ENCODE data around the gene SPCS1. TPM values are rescaled to one million over a fixed set of nuclear protein-coding genes. Genes with fewer than 3 reads are reported as not detected.

Gene SPCS1
- total RNA-seq, 1 experiment from 2014 or later = 104 TPM

DNA sequence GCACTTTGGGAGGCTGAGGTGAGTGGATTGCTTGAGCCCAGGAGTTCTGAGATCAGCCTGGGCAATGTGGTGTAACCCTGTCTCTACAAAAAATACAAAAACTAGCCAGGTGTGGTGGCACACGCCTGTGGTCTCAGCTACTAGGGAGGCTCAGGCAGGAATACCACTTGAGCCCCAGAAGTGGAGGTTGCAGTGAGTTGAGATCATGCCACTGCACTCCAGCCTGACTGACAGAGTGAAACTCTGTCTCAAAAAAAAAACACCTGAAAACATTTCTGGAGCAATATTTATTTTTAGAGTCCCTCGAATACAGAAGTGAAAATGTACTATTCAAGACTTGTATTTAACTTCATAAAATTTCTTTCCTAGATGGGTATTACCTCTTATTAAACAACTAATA, 4.6 kb downstream of the SPCS1 start:
- no TSS peak for BruUV-seq (replicated peaks)
- H2AFZ ChIP-seq = no peak overlapping the region
- POLR2A ChIA-PET (ENCODE audit: unreplicated experiment) = no interaction called here

GRCh38 chr3:52712291-52713212, 6.6 kb downstream of the SPCS1 start:
- Histone ChIP-seq H3K36me3 (ENCODE audit: low read depth) (no peaks in the 10 kb centered on the region; the same call in none of the 2 replicates), H3K9me3 (ENCODE audit: insufficient read depth, low read depth) (no peaks in the 10 kb centered on the region), H3K79me2 (ENCODE audit: low read depth) (peaks cover 6% of the 10 kb centered on the region), H3K27ac (no peak overlapping the region), H3K4me2 (no peak overlapping the region), H3K27me3 (ENCODE audit: insufficient read depth, low read depth) (no peaks in the 10 kb centered on the region), H3K4me3 (no peak overlapping the region), H3K9me2 (ENCODE audit: insufficient read depth) (no peaks in the 10 kb centered on the region), H3K4me1 (replicated peaks; ENCODE audit: insufficient read depth) (peaks cover 7% of the 10 kb centered on the region; the same call in 1 of the 2 replicates), H2AFZ (no peak overlapping the region), H4K20me1 (ENCODE audit: insufficient read depth) (no peaks in the 10 kb centered on the region), H3F3A (ENCODE audit: insufficient read depth, low read depth) (peaks cover 17% of the 10 kb centered on the region; the same call in 1 of the 2 replicates)
- ChIA-PET CTCF (no interaction called here), POLR2A (ENCODE audit: unreplicated experiment) (no interaction called here)
- BruUV-seq (replicated peaks) = no TSS peak
- TF ChIP-seq, protein P1, sequence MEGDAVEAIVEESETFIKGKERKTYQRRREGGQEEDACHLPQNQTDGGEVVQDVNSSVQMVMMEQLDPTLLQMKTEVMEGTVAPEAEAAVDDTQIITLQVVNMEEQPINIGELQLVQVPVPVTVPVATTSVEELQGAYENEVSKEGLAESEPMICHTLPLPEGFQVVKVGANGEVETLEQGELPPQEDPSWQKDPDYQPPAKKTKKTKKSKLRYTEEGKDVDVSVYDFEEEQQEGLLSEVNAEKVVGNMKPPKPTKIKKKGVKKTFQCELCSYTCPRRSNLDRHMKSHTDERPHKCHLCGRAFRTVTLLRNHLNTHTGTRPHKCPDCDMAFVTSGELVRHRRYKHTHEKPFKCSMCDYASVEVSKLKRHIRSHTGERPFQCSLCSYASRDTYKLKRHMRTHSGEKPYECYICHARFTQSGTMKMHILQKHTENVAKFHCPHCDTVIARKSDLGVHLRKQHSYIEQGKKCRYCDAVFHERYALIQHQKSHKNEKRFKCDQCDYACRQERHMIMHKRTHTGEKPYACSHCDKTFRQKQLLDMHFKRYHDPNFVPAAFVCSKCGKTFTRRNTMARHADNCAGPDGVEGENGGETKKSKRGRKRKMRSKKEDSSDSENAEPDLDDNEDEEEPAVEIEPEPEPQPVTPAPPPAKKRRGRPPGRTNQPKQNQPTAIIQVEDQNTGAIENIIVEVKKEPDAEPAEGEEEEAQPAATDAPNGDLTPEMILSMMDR (conservative IDR thresholded peaks at IDR 0.05) = no peak
- no peak for TF ChIP-seq EZH2 (IDR thresholded peaks at IDR 0.05; ENCODE audit: low read depth)
- DNase-seq = no peak
- intact Hi-C loops (cut with micrococcal nuclease; ENCODE audit: unreplicated experiment) = no loop called here

More for the DNA sequence above, 4.6 kb downstream of the SPCS1 start:
- H3F3A ChIP-seq (ENCODE audit: insufficient read depth, low read depth) = peaks cover 17% of the 10 kb centered on the region; the same call in 1 of the 2 replicates
- H3K27me3 ChIP-seq (ENCODE audit: insufficient read depth, low read depth) = no peaks in the 10 kb centered on the region
- peaks cover 22% of the 10 kb centered on the region for H3K79me2 ChIP-seq (ENCODE audit: low read depth)
- no peaks in the 10 kb centered on the region for H3K9me2 ChIP-seq (ENCODE audit: insufficient read depth)
- CTCF ChIA-PET = no interaction called here
- H3K9me3 ChIP-seq (ENCODE audit: insufficient read depth, low read depth) = no peaks in the 10 kb centered on the region
- H3K27ac ChIP-seq = no peak overlapping the region
- H3K4me2 ChIP-seq = no peak overlapping the region
- intact Hi-C loops (cut with micrococcal nuclease; ENCODE audit: unreplicated experiment) = no loop called here
- TF ChIP-seq, protein P1 (conservative IDR thresholded peaks at IDR 0.05) = no peak
- no peak for TF ChIP-seq EZH2 (IDR thresholded peaks at IDR 0.05; ENCODE audit: low read depth)
- no peaks in the 10 kb centered on the region; the same call in none of the 2 replicates for H3K36me3 ChIP-seq (ENCODE audit: low read depth)
- peaks cover 12% of the 10 kb centered on the region; the same call in 1 of the 2 replicates for H3K4me1 ChIP-seq (replicated peaks; ENCODE audit: insufficient read depth)
- no peak overlapping the region for H3K4me3 ChIP-seq
- no peak for DNase-seq
- no peaks in the 10 kb centered on the region for H4K20me1 ChIP-seq (ENCODE audit: insufficient read depth)

- CTCF ChIA-PET = no interaction called here
- no peak overlapping the region for H3K4me3 ChIP-seq
- H3K4me1 ChIP-seq (replicated peaks; ENCODE audit: insufficient read depth) = no peaks in the 10 kb centered on the region
- no peaks in the 10 kb centered on the region for H3K27me3 ChIP-seq (ENCODE audit: insufficient read depth, low read depth)
- H3K79me2 ChIP-seq (ENCODE audit: low read depth) = no peaks in the 10 kb centered on the region
- POLR2A ChIA-PET (ENCODE audit: unreplicated experiment) = no interaction called here
- H2AFZ ChIP-seq = no peak overlapping the region
- no TSS peak for BruUV-seq (replicated peaks)
- TF ChIP-seq, protein P1 (conservative IDR thresholded peaks at IDR 0.05) = no peak
- TF ChIP-seq EZH2 (IDR thresholded peaks at IDR 0.05; ENCODE audit: low read depth) = no peak
- H3K9me2 ChIP-seq (ENCODE audit: insufficient read depth) = no peaks in the 10 kb centered on the region
- H3K36me3 ChIP-seq (ENCODE audit: low read depth) = no peaks in the 10 kb centered on the region
- no peaks in the 10 kb centered on the region for H3K9me3 ChIP-seq (ENCODE audit: insufficient read depth, low read depth)
- intact Hi-C loops (cut with micrococcal nuclease; ENCODE audit: unreplicated experiment) = no loop called here
- no peak overlapping the region for H3K4me2 ChIP-seq
- no peak for DNase-seq
- no peaks in the 10 kb centered on the region for H4K20me1 ChIP-seq (ENCODE audit: insufficient read depth)
- no peak overlapping the region for H3K27ac ChIP-seq
- H3F3A ChIP-seq (ENCODE audit: insufficient read depth, low read depth) = peaks cover 13% of the 10 kb centered on the region; the same call in 1 of the 2 replicates
Observed at GRCh38 chr3:52714335-52715302, 8.7 kb downstream of the SPCS1 start.
